Sigmoid colon (tissue), 4 donors: ENCODE results near the gene SMAD6.

Experiments used
- CTCF ChIP-seq, 4 experiments: fragments of 450-650 bp in 3 of 4; fragments of 200-600 bp in 1 of 4; IDR thresholded peaks; one replicate each; pipeline ENCODE4 v1.5.1; 2016 to 2019; ENCODE audit warnings: antibody characterized with exemption in 4 of 4, mild to moderate bottlenecking in 3 of 4, moderate library complexity in 2 of 4
- POLR2AphosphoS5 ChIP-seq, 4 donors: sonication (generic); formaldehyde crosslinking; IDR thresholded peaks; one replicate each; pipeline ENCODE4 v1.6.1; 2017; ENCODE audit warnings: antibody characterized with exemption in 4 of 4

- TF ChIP-seq CTCF (IDR thresholded peaks at IDR 0.05) (no peak), POLR2AphosphoS5 (IDR thresholded peaks at IDR 0.05) (no peak)
These were observed 103.3 kb downstream of the SMAD6 start for GRCh38 chr15:66805202-66805885.
